GM15510 (cell line): ENCODE data around the gene FGFR3.

Experiments used
- POLR2A ChIP-seq: IDR thresholded peaks from 3 replicates; pipeline ENCODE4 v1.6.1; 2011; ENCODE audit warnings: borderline replicate concordance; ENCODE audit not compliant: insufficient read length; ENCODE audit errors: extremely low read depth

FGFR3 gene

GRCh38 chr4:1856071-1856942 is 63.2 kb downstream of the FGFR3 start, which contains the start of gene LETM1:
Gene LETM1, minus strand, starts transcription at chr4:1856156. Its CDS starts 206 bp downstream, at chr4:1855950.
- peak; percentile 90 for TF ChIP-seq POLR2A

DNA sequence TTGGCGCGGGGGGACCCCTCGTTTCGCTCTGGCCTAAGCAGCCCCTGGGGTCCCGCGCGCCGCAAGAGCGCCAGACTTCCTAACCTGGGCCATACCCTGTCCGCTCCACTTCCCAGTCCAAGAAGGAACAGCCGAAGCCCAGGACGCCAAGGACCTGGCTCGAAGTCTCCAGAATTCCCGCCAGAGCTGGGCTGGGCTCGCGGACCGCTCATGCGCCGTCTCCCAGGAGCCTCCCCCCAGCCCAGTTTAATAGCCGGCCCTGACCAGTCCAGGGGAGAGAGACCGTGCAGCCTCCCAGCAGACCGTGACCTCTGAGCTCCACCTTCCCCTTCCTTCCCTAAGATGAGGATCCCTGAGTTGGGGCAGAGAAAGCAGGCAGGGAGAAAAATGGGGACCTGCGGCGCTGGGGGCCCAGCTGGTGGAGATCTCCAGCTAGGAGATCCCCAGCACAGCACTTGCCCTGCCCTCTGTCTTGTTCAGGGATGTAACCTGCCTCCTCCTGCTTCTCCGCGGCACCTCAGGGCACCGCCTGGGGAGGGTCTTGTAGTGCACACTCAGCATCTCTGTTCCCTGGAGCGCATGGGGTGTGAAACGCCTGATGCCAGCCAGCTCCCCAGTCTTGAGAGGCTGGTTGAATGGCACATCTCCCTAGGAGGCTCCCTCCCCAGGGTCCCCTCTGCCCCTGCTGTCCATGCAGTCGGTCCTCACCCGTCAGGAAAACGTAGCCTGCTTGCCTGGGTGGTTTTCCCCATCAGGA is 64.0 kb downstream of the FGFR3 start:
- TF ChIP-seq POLR2A, result no peak

DNA sequence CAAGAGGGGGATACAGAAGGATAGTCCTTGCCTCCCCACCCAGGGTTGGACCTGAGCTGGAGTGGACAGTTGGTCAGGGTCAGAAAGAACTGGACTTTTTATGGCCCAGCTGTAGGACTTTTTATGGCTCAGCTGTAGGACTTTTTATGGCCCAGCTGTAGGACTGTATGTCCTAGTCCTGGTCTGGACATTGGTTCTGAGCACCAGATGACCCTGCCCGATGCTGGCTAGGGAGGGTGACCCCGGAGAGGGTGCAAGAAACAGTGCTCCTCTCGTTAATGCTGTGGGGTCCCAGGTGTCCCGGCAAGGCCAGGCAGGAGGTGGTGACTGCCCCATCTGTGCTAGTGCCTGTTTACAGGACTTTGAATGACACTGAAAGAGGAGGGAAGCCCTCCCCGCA is 64.8 kb downstream of the FGFR3 start:
- TF ChIP-seq POLR2A, result no peak
